Spleen (tissue), 7 donors: ENCODE data around the gene C10orf67.

ENCODE experiments used
- CTCF ChIP-seq, 11 experiments: fragments of 200-600 bp in 7 of 11; fragments of 450-650 bp in 4 of 11; sonication (generic) in 4 of 11; IDR thresholded peaks in 8 of 11; conservative IDR thresholded peaks in 3 of 11; 1 replicate in 7 of 11; 2 replicates in 4 of 11; pipeline versions ENCODE4 v1.4.0 to v1.8.0; 2016 to 2021; ENCODE audit warnings: antibody characterized with exemption in 11 of 11, inconsistent platforms in 4 of 11, mild to moderate bottlenecking in 1 of 11
- POLR2AphosphoS5 ChIP-seq, 3 donors: sonication (generic); formaldehyde crosslinking; IDR thresholded peaks; one replicate each; pipeline ENCODE4 v1.5.1; 2017; ENCODE audit warnings: antibody characterized with exemption in 3 of 3
- donor health status: DM: no; HTN: no; CAD: no; lungs with moderate emphysema.
- donor health status: DM: no; HTN: no; CAD: no.
- donor health status: DM: no; HTN: no; CAD: no.

GRCh38 chr10:23338886-23339285 lies 5.7 kb downstream of the C10orf67 start:
- TF ChIP-seq CTCF (IDR thresholded peaks at IDR 0.05 in 8 of 11, conservative IDR thresholded peaks at IDR 0.05 in 3 of 11) (no peak), POLR2AphosphoS5 (IDR thresholded peaks at IDR 0.05) (no peak)
